Smooth muscle cell (in vitro differentiated cells): Measurements from ENCODE around the gene PNPLA7. TPM values are rescaled to one million over a fixed set of nuclear protein-coding genes. Genes with fewer than 3 reads are reported as not detected.

ENCODE experiments used
- DNase-seq: peaks from one replicate; lab custom pipeline; 2025; ENCODE audit not compliant: unreplicated experiment; lab: John Stamatoyannopoulos, UW
- H2AFZ ChIP-seq: fragments of 200-600 bp; sonication (generic); 2 replicates; pipeline ENCODE4 v1.6.0; 2016; ENCODE audit warnings: antibody characterized with exemption, low read depth, mild to moderate bottlenecking
- H3F3A ChIP-seq: fragments of 200-600 bp; sonication (generic); 2 replicates; pipeline ENCODE4 v1.6.0; 2017; ENCODE audit warnings: antibody characterized with exemption, low read depth
- H3K27ac ChIP-seq: fragments of 200-600 bp; sonication (generic); 2 replicates; pipeline ENCODE4 v1.5.1; 2016; ENCODE audit warnings: low read depth, mild to moderate bottlenecking
- H3K27me3 ChIP-seq: fragments of 200-600 bp; sonication (generic); 2 replicates; pipeline ENCODE4 v1.6.1; 2016; ENCODE audit warnings: low read depth, mild to moderate bottlenecking
- H3K36me3 ChIP-seq: fragments of 200-600 bp; sonication (generic); 2 replicates; pipeline ENCODE4 v1.5.1; 2016; ENCODE audit warnings: low read depth
- H3K4me1 ChIP-seq: fragments of 200-600 bp; sonication (generic); 2 replicates; pipeline ENCODE4 v1.5.1; 2016; ENCODE audit warnings: low read depth
- H3K4me2 ChIP-seq: fragments of 200-600 bp; sonication (generic); 2 replicates; pipeline ENCODE4 v1.6.0; 2016; ENCODE audit warnings: mild to moderate bottlenecking
- H3K4me3 ChIP-seq: fragments of 200-600 bp; sonication (generic); 2 replicates; pipeline ENCODE4 v1.5.1; 2016; ENCODE audit warnings: mild to moderate bottlenecking
- H3K79me2 ChIP-seq: fragments of 200-600 bp; sonication (generic); 2 replicates; pipeline ENCODE4 v1.6.0; 2016; ENCODE audit warnings: low read depth, mild to moderate bottlenecking
- H3K9ac ChIP-seq: fragments of 200-600 bp; sonication (generic); 2 replicates; pipeline ENCODE4 v1.6.0; 2016; ENCODE audit warnings: low read depth
- H3K9me3 ChIP-seq: fragments of 200-600 bp; sonication (generic); replicated peaks from 2 replicates; pipeline ENCODE4 v1.5.1; 2016; ENCODE audit warnings: low read depth
- H4K20me1 ChIP-seq: fragments of 200-600 bp; sonication (generic); 2 replicates; pipeline ENCODE4 v1.6.0; 2016; ENCODE audit warnings: low read depth
- WGBS: methylation state at CpG from one replicate; pipeline ENCODE4 v1.1.7; 2016; ENCODE audit warnings: low lambda C conversion rate; 5-methylcytosine and 5-hydroxymethylcytosine counted together
- polyA plus RNA-seq: library from polyadenylated mRNA; unstranded; fragments of >200 nt; fragmentation: Nextera tagmentation; extraction: Ambion mirVana; gene quantifications from 2 replicates; pipeline ENCODE4 v1.2.1, GENCODE V29; 2016
- total RNA-seq: library from RNA; depleted of rRNA; stranded (reverse); fragments of >200 nt; gene quantifications from 2 replicates; pipeline ENCODE4 v1.2.3, GENCODE V29; 2014
- TF ChIP-seq, protein P1 (sequence below): fragments of 200-600 bp; sonication (generic); IDR thresholded peaks from 2 replicates; pipeline ENCODE4 v1.5.1; 2017; ENCODE audit warnings: borderline replicate concordance, mild to moderate bottlenecking, antibody characterized with exemption; ENCODE audit not compliant: insufficient read depth, poor library complexity, severe bottlenecking

Gene PNPLA7
- total and polyA plus RNA-seq, 2 experiments from 2014 or later, result 0.46 to 0.67 TPM

DNA sequence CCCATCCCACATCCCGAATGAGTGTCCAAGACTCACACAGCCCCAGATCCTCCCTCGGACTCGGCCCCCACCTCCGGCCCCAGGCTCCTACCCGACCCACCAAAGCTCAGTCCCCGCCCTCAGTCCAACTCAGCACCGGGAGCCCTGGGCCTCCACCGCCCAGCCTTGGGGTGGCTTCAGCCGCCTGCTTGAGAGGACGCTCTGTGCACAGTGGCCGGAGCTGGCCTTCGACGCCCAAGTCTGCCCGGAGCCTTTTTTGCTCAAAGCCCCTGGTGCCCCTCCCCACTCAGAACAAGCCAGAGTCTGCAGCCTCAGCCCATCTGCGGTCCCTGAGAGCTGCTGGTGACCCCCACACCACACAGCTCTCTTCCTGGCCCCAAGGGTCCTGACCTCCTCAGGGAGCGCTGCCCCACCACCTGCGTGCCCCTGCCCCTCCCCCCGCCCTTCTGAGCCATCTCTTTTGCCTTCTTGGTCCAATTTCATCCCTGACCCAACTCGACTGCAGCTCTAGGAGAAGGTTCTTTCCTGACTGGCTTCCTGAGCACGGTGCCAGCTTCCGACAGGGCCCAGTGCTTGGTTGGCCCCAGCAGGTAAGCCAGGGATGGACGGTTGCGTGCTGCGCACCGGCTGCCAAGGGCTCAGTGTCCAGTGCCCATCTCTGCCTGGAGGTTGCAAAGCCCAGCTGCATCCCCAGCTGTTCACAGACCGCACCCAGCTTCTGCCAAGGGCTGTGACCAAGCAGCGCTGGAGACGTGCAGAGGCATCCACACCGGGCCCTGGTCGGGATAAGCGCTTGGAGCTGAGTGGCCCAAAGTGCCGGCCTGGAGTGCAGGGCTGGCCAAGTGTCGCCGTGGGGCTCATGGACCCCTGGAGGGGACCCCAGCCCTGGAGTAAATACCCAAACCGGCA is 63.4 kb downstream of the PNPLA7 start:
- H3K36me3 ChIP-seq, result no peaks in the 10 kb centered on the region
- H3K27ac ChIP-seq, result no peak overlapping the region
- H3K79me2 ChIP-seq, result no peaks in the 10 kb centered on the region
- no peaks in the 10 kb centered on the region for H3K4me1 ChIP-seq
- no peak overlapping the region for H2AFZ ChIP-seq
- no peaks in the 10 kb centered on the region for H3K9me3 ChIP-seq
- no peaks in the 10 kb centered on the region for H3F3A ChIP-seq
- H3K9ac ChIP-seq, result no peak overlapping the region
- no peaks in the 10 kb centered on the region for H3K27me3 ChIP-seq
- TF ChIP-seq, protein P1, sequence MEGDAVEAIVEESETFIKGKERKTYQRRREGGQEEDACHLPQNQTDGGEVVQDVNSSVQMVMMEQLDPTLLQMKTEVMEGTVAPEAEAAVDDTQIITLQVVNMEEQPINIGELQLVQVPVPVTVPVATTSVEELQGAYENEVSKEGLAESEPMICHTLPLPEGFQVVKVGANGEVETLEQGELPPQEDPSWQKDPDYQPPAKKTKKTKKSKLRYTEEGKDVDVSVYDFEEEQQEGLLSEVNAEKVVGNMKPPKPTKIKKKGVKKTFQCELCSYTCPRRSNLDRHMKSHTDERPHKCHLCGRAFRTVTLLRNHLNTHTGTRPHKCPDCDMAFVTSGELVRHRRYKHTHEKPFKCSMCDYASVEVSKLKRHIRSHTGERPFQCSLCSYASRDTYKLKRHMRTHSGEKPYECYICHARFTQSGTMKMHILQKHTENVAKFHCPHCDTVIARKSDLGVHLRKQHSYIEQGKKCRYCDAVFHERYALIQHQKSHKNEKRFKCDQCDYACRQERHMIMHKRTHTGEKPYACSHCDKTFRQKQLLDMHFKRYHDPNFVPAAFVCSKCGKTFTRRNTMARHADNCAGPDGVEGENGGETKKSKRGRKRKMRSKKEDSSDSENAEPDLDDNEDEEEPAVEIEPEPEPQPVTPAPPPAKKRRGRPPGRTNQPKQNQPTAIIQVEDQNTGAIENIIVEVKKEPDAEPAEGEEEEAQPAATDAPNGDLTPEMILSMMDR, result no peak
- no peak overlapping the region for H3K4me2 ChIP-seq
- no peak for DNase-seq
- H4K20me1 ChIP-seq, result no peaks in the 10 kb centered on the region
- 92% methylated on average over 30 of the region's 35 CpGs for WGBS
- H3K4me3 ChIP-seq, result no peak overlapping the region

DNA sequence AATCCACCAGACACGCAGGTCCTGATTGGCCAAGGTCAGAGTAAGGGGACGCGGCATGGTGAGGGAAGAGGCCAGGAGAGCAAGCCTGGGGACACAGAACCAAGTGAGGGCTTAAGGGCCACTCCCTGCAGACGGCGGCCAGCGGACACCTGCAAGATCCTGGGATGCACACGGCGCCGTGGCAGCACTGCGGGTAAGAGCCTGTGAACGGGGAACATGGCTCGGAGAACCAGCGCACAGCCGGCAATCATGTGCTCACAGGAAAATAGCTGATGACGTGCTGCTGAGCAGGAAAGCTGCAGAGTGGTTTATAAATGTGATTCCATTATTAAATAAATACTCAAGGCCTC is 64.1 kb downstream of the PNPLA7 start:
- no peaks in the 10 kb centered on the region for H3K27me3 ChIP-seq
- DNase-seq, result no peak
- H3K4me2 ChIP-seq, result no peak overlapping the region
- no peak overlapping the region for H2AFZ ChIP-seq
- no peak overlapping the region for H3K4me3 ChIP-seq
- no peaks in the 10 kb centered on the region for H3K36me3 ChIP-seq
- TF ChIP-seq, protein P1, result no peak
- H3K4me1 ChIP-seq, result no peaks in the 10 kb centered on the region
- H3F3A ChIP-seq, result no peaks in the 10 kb centered on the region
- H3K9me3 ChIP-seq, result no peaks in the 10 kb centered on the region
- no peak overlapping the region for H3K9ac ChIP-seq
- no peaks in the 10 kb centered on the region for H3K79me2 ChIP-seq
- H3K27ac ChIP-seq, result no peak overlapping the region
- no peaks in the 10 kb centered on the region for H4K20me1 ChIP-seq
- WGBS, result 95% methylated on average over 15 of the region's 15 CpGs

DNA sequence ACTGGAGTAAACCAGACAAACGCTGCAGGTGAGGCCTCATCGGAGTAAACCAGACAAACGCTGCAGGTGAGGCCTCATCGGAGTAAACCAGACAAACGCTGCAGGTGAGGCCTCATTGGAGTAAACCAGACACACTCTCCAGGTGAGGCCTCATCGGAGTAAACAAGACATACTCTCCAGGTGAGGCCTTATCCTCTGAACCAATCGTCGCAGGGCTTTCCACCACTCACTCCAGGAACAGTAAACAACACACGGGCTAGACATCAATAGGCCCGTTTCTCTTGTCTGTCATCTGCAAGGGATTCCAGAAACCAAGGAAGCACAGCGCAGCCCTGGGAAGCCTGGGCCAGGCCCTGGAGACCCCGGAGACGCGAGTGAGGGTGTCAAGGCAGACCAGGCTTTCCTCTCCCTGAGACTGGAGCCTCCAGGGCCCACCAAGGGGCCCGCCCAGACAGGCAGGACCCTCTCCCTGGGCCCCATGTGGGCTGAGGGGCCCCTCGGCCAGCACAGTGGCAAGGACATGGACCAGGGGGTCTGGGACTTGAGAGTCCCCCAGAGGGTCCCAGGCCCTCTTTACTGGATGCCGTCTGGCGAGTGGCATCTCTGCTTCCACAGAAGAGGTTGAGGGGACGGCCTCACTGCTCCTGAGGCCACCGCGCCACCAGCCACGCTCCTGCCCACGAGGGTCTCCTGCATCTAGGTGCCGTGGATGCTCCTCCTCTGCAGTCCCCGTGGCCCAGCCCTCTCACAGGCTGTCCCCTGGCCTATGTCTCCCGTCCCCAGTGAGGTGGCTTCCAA is 64.7 kb downstream of the PNPLA7 start:
- TF ChIP-seq, protein P1, result no peak
- WGBS, result 86% methylated on average over 26 of the region's 26 CpGs

More for the DNA sequence above, 64.7 kb downstream of the PNPLA7 start:
- Histone ChIP-seq H3K4me1 (no peaks in the 10 kb centered on the region), H3F3A (no peaks in the 10 kb centered on the region), H3K79me2 (no peaks in the 10 kb centered on the region), H4K20me1 (no peaks in the 10 kb centered on the region), H3K27me3 (no peaks in the 10 kb centered on the region), H3K9me3 (no peaks in the 10 kb centered on the region), H3K9ac (no peak overlapping the region), H3K27ac (peak overlapping the region; percentile 53), H3K36me3 (no peaks in the 10 kb centered on the region), H3K4me3 (no peak overlapping the region), H3K4me2 (no peak overlapping the region), H2AFZ (no peak overlapping the region)
- DNase-seq, result no peak
